DMS53 treated with DMSO at 0.1 percent for 48 hours (cell line): Measurements from ENCODE around the gene DPM1.

Experiments
- DNase-seq: peaks from one replicate; lab custom pipeline; 2025; ENCODE audit not compliant: unreplicated experiment; lab: John Stamatoyannopoulos, UW

The DPM1 gene

DNA sequence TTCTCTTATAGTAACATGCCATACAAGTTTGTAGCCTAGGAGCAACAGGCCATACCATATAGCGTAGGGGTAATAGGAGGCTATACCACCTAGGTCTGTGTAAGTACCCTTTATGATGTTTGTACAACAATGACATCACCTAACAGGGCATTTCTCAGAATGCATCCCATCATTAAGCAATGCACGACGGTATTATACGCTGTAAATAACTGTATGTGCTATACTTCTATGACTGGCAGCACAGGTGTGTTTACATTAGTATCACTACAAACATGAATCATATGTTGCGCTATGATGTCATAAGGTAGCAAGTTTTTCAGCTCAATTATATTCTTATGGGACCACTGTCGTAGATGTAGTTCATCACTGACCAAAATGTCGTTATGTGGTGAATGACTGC is 58.1 kb downstream of the DPM1 start:
- peak; percentile 78 for DNase-seq

DNA sequence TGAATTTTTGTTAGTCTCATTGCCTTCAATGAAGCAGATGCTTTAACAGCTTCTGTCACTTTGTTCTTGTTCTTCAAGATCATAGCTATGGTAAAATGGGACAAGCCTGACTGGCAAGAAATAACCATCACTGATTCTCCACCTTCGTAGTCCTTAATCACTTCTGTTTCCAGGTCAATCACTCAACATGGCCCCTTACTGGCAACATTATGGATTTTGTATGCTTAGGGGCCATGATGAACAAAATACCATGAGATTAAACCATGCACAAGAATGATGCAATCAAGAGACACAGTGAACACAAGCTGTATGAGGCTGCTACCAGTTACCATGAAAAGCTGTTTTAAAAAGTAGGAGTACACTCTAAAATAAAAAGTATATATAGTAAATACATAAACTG is 59.9 kb downstream of the DPM1 start:
- no peak for DNase-seq

DNA sequence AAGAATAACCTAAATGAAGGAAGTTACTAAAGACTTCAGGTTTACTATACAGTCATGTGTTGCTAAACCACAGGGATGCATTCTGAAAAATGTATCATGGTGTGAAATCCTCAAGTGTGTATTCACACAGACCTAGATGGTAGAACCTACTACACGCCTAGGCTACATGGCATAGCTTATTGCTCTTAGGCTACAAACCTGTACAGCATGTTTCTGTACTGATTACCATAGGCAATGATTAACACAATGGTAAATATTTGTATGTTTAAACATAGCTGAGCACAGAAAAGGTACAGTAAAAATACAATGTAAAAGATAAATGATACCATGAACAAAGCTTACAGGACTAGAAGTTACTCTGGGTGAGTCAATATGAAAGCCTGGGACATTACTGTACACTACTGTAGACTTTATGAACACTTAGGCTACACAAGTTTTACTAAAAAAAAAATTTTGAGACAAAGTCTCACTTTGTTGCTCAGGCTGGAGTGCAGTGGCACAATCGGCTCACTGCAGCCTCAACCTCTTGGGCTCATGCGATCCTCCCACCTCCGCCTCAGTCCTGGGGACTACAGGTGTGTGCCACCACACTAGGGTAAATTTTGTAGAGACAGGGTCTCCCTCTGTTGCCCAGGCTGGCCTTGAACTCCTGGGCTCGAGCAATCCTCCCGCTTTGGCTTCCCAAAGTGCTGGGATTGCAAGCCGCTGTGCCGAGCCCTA is 63.1 kb downstream of the DPM1 start:
- peak; percentile 65 for DNase-seq

DNA sequence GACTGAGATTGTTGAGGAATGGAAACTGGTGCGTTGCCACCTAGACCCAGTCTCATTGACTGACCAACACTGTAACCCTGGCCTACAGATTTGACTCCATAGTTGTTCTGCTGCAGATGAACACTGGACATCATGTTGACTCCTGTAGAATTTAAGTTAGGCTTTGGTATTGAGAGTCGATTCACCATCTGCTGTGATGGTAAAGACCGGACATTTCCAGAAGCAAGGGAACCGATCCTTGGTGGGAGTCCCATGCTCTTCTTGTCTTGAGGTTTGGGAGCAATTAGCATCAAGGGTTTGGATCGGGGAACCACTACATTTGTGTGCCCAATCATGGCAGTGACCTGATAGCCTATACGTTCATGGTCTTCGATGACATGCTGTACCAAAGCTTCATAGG is 64.7 kb downstream of the DPM1 start:
- no peak for DNase-seq

DNA sequence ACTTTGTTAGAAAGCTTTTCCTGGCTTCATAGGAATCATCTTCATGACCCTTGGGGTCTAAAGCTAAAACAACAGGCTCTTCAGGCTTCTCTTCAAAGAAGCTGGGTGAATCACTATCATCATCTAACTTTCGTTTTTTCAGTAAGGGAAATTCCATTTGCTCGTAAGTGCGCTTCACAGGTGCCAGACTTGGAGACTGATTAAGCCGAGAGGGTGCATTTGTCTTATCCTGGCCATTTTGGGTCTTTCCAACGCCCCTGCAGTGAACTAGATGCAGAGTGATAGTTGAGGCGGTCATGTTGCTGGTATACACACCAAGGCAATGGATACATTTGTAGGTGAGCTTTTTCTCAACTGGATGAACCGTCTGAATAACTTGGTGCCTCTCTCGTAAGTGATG is 65.9 kb downstream of the DPM1 start:
- no peak for DNase-seq

DNA sequence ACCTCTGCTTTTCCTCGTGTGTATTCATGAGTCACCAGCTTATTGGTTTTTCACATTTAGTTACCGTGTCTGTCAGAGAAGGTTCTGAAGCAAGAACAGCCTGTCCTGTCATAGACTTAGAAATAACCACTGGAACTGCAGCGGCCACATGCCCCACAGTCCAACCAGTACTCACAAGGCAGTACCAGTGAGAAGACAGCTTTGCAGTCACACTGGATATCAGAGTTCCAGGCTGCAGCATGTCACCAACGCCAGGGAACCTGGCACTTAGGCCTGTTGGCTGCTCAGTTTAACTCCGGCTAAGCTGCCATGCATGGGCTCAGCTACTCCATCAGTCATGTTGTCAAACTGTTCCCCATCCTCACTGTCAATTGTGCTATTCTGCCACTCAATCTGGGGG is 67.2 kb downstream of the DPM1 start:
- DNase-seq = no peak

DNA sequence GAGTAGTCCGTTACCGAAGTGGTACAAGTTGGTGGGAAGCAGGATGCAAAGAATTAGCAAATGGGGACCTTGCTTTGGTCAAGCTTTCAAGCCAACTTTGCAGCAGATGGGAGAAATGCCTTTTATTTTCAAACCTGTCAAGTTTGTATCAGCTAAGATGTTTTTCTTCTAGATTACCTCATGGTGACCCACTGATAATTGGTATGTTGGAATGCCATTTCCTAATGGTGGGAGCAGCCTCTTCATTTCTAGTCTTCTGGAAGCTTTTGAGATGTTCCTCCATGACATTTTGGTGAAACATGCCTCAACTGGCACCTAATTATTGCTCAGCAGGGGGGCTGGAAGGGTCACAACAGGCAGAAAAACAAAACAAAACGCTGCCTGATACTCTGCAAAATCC is 70.8 kb downstream of the DPM1 start:
- no peak for DNase-seq

DNA sequence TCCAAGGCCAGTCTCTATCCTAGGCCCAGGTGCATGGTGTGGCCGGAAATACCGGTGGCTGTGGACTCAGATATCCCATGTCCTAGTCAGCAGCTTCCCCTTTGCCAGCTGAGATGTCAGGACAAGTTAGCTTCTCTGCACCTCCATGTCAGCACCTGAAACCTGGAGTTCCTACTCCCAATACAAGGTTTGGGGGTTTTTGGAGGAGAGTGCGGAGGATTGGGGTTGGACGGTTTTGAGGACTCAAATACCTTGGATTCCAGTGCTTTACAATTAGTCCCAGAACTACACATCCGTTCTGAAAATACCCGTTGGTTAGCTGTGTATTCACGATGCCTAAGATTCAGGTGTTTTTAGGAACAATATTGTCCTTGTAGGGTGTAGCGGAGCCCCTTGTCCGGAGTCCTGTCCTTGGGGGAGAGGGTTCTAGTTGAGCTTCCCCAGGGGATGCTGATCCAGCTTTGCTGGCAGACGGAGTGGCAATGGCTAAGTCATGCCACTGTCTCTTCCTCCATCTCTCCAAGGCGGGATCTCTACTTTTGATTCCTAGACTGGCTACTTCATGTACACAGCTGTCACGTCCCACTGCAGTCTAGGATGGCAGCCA is 72.0 kb downstream of the DPM1 start:
- DNase-seq = no peak

DNA sequence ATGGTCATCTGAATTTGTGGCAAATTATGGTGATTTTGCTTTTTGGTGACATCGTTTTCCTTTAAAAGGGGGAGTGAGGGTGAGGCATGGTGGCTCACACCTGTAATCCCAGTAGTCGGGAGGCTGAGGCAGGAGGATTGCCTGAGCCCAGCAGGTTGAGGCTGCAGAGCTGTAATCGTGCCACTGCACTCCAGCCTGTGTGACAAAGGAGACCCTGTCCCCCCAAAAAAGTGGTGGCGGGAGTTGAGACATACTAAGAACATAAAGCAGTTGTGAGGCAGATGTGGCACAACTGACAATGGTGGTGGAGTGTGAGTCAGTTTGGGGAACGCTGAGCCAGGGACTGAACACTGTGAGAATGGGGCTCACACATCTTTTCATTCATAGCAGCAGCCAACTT is 72.6 kb downstream of the DPM1 start:
- DNase-seq = no peak

DNA sequence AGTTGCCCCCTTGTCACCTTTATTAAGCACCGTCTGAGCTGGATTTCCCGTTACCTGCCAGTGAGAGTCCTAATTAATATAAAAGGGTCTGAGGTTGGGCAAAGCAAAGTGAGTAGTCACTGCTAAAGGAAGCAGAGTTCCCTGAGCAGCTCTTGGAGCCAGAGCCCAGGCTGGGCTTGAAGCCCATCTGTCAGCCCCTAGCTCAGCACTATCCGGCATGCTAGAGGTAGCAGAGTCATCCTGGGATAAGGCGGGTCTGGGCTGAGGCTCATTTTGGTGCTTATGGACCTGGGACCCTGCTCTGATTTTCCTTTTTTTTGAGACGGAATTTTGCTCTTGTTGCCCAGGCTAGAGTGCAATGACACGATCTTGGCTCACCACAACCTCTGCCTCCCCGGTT is 73.3 kb downstream of the DPM1 start:
- DNase-seq = no peak
